Osteoblast (primary cell): Measurements from ENCODE around the gene MAPK8. TPM values are rescaled to one million over a fixed set of nuclear protein-coding genes. Genes with fewer than 3 reads are reported as not detected.

Experiments
- DNase-seq: peaks from one replicate; pipeline ENCODE4 v3.0.0; 2011; ENCODE audit warnings: low spot score, mixed read lengths; ENCODE audit not compliant: insufficient read length; ENCODE audit errors: missing footprints
- H2AFZ ChIP-seq: 2 replicates; pipeline ENCODE4 v1.6.0; 2011; ENCODE audit warnings: mild to moderate bottlenecking, low read length
- H3K27ac ChIP-seq: 2 replicates; pipeline ENCODE4 v1.5.1; 2011; ENCODE audit warnings: mild to moderate bottlenecking, low read depth, low read length, moderate library complexity
- H3K27me3 ChIP-seq: 2 replicates; pipeline ENCODE4 v1.6.0; 2012; ENCODE audit warnings: mild to moderate bottlenecking, control low read depth, inconsistent platforms, low read length, moderate library complexity; ENCODE audit not compliant: insufficient read depth
- H3K36me3 ChIP-seq: 2 replicates; pipeline ENCODE4 v1.5.1; 2011; ENCODE audit warnings: mild to moderate bottlenecking, low read length, control low read depth, moderate library complexity; ENCODE audit not compliant: insufficient read depth
- H3K4me1 ChIP-seq: 2 replicates; pipeline ENCODE4 v1.5.1; 2011; ENCODE audit warnings: mild to moderate bottlenecking, low read length, control low read depth, moderate library complexity; ENCODE audit not compliant: insufficient read depth
- H3K4me2 ChIP-seq: 2 replicates; pipeline ENCODE4 v1.6.0; 2011; ENCODE audit warnings: mild to moderate bottlenecking, low read length; ENCODE audit not compliant: insufficient read depth
- H3K4me3 ChIP-seq: fragments of 200-600 bp; sonication (generic); 3 replicates; pipeline ENCODE4 v1.5.1; 2012; ENCODE audit warnings: mild to moderate bottlenecking, low read length, inconsistent platforms; ENCODE audit not compliant: insufficient read depth
- H3K79me2 ChIP-seq: 2 replicates; pipeline ENCODE4 v1.6.0; 2012; ENCODE audit warnings: mild to moderate bottlenecking, low read length, control low read depth, inconsistent platforms; ENCODE audit not compliant: insufficient read depth
- H3K9me3 ChIP-seq: 2 replicates; pipeline ENCODE4 v1.5.1; 2011; ENCODE audit warnings: low read depth, low read length, control low read depth
- H4K20me1 ChIP-seq: 2 replicates; pipeline ENCODE4 v1.6.0; 2012; ENCODE audit warnings: mild to moderate bottlenecking, low read length, control low read depth; ENCODE audit not compliant: insufficient read depth
- CTCF ChIP-seq: IDR thresholded peaks from 2 replicates; pipeline ENCODE4 v1.5.1; 2011; ENCODE audit warnings: mild to moderate bottlenecking, low read depth, low read length, moderate library complexity; ENCODE audit errors: extremely low read depth
- total RNA-seq: library from RNA; depleted of rRNA; stranded (reverse); fragments of >200 nt; gene quantifications from 2 replicates; pipeline ENCODE4 v1.2.3, GENCODE V29; 2012

MAPK8 gene
- total RNA-seq, 1 donor = 55.7 TPM

GRCh38 chr10:48406658-48407057, 100.2 kb downstream of the MAPK8 start:
- no peak for TF ChIP-seq CTCF
- no peaks in the 10 kb centered on the region for H3K27me3 ChIP-seq
- peaks cover 6% of the 10 kb centered on the region for H3K36me3 ChIP-seq
- no peaks in the 10 kb centered on the region for H4K20me1 ChIP-seq
- no peak overlapping the region for H3K27ac ChIP-seq
- no peak overlapping the region for H2AFZ ChIP-seq
- H3K9me3 ChIP-seq = no peaks in the 10 kb centered on the region
- no peak overlapping the region for H3K4me3 ChIP-seq
- no peak overlapping the region for H3K4me2 ChIP-seq
- H3K4me1 ChIP-seq = peaks cover 5% of the 10 kb centered on the region
- DNase-seq = no peak
- peaks cover 7% of the 10 kb centered on the region for H3K79me2 ChIP-seq

GRCh38 chr10:48410503-48410902, 104.0 kb downstream of the MAPK8 start:
- Histone ChIP-seq H3K4me1 (peaks cover 11% of the 10 kb centered on the region), H3K36me3 (peaks cover 14% of the 10 kb centered on the region), H3K27ac (no peak overlapping the region), H3K4me3 (no peak overlapping the region), H3K27me3 (no peaks in the 10 kb centered on the region), H3K9me3 (peaks cover 4% of the 10 kb centered on the region), H3K79me2 (peaks cover 4% of the 10 kb centered on the region), H2AFZ (no peak overlapping the region), H4K20me1 (no peaks in the 10 kb centered on the region), H3K4me2 (no peak overlapping the region)
- no peak for TF ChIP-seq CTCF
- DNase-seq = no peak

- Histone ChIP-seq H3K36me3 (peaks cover 14% of the 10 kb centered on the region), H4K20me1 (no peaks in the 10 kb centered on the region), H3K4me2 (no peak overlapping the region), H3K27me3 (no peaks in the 10 kb centered on the region), H3K9me3 (peaks cover 4% of the 10 kb centered on the region), H2AFZ (no peak overlapping the region), H3K79me2 (peaks cover 2% of the 10 kb centered on the region), H3K4me1 (peaks cover 10% of the 10 kb centered on the region), H3K27ac (no peak overlapping the region), H3K4me3 (no peak overlapping the region)
- no peak for DNase-seq
- TF ChIP-seq CTCF = no peak
Observed at GRCh38 chr10:48411510-48411909, 105.0 kb downstream of the MAPK8 start.

- Histone ChIP-seq H3K36me3 (peaks cover 14% of the 10 kb centered on the region), H3K4me3 (no peak overlapping the region), H3K4me1 (peaks cover 16% of the 10 kb centered on the region), H3K27me3 (no peaks in the 10 kb centered on the region), H3K79me2 (peaks cover 2% of the 10 kb centered on the region), H3K9me3 (peaks cover 4% of the 10 kb centered on the region), H2AFZ (no peak overlapping the region), H3K27ac (no peak overlapping the region), H4K20me1 (no peaks in the 10 kb centered on the region), H3K4me2 (no peak overlapping the region)
- no peak for DNase-seq
- TF ChIP-seq CTCF = no peak
Observed at GRCh38 chr10:48412081-48412480, 105.6 kb downstream of the MAPK8 start.
